HepG2 (cell line): ENCODE results near the gene CSMD2. TPM values are rescaled to one million over a fixed set of nuclear protein-coding genes. Genes with fewer than 3 reads are reported as not detected.

Experiments
- ATAC-seq: fragments of 200-7000 bp; cut with Tn5 transposase; 3 replicates; pipeline ENCODE4 v1.9.1; 2020; ENCODE audit warnings: mild to moderate bottlenecking, moderate library complexity
- BruUV-seq: library from RNA; stranded (reverse); fragments of 400-500 nt; replicated peaks from 2 replicates; lab custom pipeline; 2021; lab: Mats Ljungman, UMichigan
- CTCF ChIA-PET: fragments of 300-600 bp; formaldehyde crosslinking; extraction: SDS; loops from one replicate; lab custom pipeline; 2021; ENCODE audit warnings: low total read pairs, inconsistent platforms, low intra/inter-chr PET ratio; lab: Yijun Ruan, JAX
- POLR2A ChIA-PET: fragments of 350-600 bp; sonication (Branson Sonifier 250); formaldehyde crosslinking; loops from one replicate; lab custom pipeline; 2020; ENCODE audit warnings: antibody characterized with exemption, inconsistent platforms; lab: Yijun Ruan, JAX
- DNase-seq: peaks from one replicate; pipeline ENCODE4 v3.0.0-alpha.2; 2015; ENCODE audit warnings: low spot score
- FAIRE-seq: peaks from 3 replicates; lab custom pipeline; 2011; peaks lifted over from hg19 to GRCh38; lab: Jason Lieb, UNC
- H2AFZ ChIP-seq: one replicate; pipeline ENCODE4 v1.6.1; 2011; ENCODE audit warnings: low read length, inconsistent platforms
- H3K27ac ChIP-seq: fragments of 300-600 bp; 3 replicates; pipeline ENCODE4 v1.8.0; 2011; ENCODE audit warnings: mixed run types, mild to moderate bottlenecking, mixed read lengths, low read length, inconsistent platforms; ENCODE audit not compliant: insufficient read depth; ENCODE audit errors: extremely low read length
- H3K27me3 ChIP-seq, 2 experiments: fragments of 200-600 bp in 1 of 2; 2 replicates in 1 of 2; 3 replicates in 1 of 2; pipeline versions ENCODE4 v1.6.0 to v1.8.0; 2011; ENCODE audit warnings: low read length in 2 of 2, mild to moderate bottlenecking in 2 of 2, moderate library complexity in 2 of 2, inconsistent platforms in 1 of 2; ENCODE audit not compliant: insufficient read depth in 2 of 2, control insufficient read depth in 1 of 2
- H3K36me3 ChIP-seq, 2 experiments: fragments of 200-600 bp in 1 of 2; replicated peaks in 1 of 2; 2 replicates in 1 of 2; 3 replicates in 1 of 2; pipeline versions ENCODE4 v1.5.1 to v1.8.0; 2011; ENCODE audit warnings: low read length in 2 of 2, inconsistent platforms in 1 of 2; ENCODE audit not compliant: insufficient read depth in 2 of 2, control insufficient read depth in 1 of 2
- H3K4me1 ChIP-seq: 2 replicates; pipeline ENCODE4 v1.5.1; 2012; ENCODE audit warnings: low read length, inconsistent platforms; ENCODE audit not compliant: insufficient read depth
- H3K4me2 ChIP-seq: 2 replicates; pipeline ENCODE4 v1.6.0; 2011; ENCODE audit warnings: low read depth, low read length, inconsistent platforms
- H3K4me3 ChIP-seq, 3 experiments: fragments of 200-600 bp in 1 of 3; sonication (generic), shearing (Covaris generic) in 1 of 3; replicated peaks in 1 of 3; 2 replicates each; pipeline ENCODE4 v1.5.1; 2011 to 2016; ENCODE audit warnings: low read length in 3 of 3, inconsistent platforms in 2 of 3, low read depth in 2 of 3, mild to moderate bottlenecking in 2 of 3, control low read depth in 1 of 3, mixed read lengths in 1 of 3; ENCODE audit not compliant: insufficient read depth in 1 of 3
- H3K79me2 ChIP-seq: one replicate; pipeline ENCODE4 v1.6.1; 2011; ENCODE audit warnings: low read length, inconsistent platforms; ENCODE audit not compliant: insufficient read depth
- H3K9ac ChIP-seq: 2 replicates; pipeline ENCODE4 v1.6.0; 2011; ENCODE audit warnings: mild to moderate bottlenecking, low read depth, low read length, inconsistent platforms; ENCODE audit not compliant: insufficient read depth
- H3K9me3 ChIP-seq: 2 replicates; pipeline ENCODE4 v1.5.1; 2012; ENCODE audit warnings: mild to moderate bottlenecking, low read length
- H4K20me1 ChIP-seq: 2 replicates; pipeline ENCODE4 v1.6.0; 2011; ENCODE audit warnings: inconsistent platforms, mild to moderate bottlenecking, low read length, moderate library complexity; ENCODE audit not compliant: insufficient read depth
- CAMTA2 ChIP-seq: sonication (generic); formaldehyde crosslinking; IDR thresholded peaks from 2 replicates; pipeline ENCODE4 v1.4.0; 2020; ENCODE audit warnings: mild to moderate bottlenecking, missing genetic modification reagents, borderline replicate concordance
- CEBPB ChIP-seq: IDR thresholded peaks from 2 replicates; pipeline ENCODE4 v1.6.1; 2011; ENCODE audit warnings: low read depth, low read length, improper control_type of control experiment, borderline replicate concordance
- HIVEP1 ChIP-seq: sonication (generic); formaldehyde crosslinking; IDR thresholded peaks from 2 replicates; pipeline ENCODE4 v1.4.0; 2020; ENCODE audit warnings: mild to moderate bottlenecking, missing genetic modification reagents
- MAZ ChIP-seq, 2 experiments: sonication (generic) in 1 of 2; formaldehyde crosslinking in 1 of 2; IDR thresholded peaks; 2 replicates each; pipeline versions ENCODE4 v1.5.0 to v1.6.1; 2012 to 2020; ENCODE audit warnings: low read depth in 2 of 2, mild to moderate bottlenecking in 2 of 2, borderline replicate concordance in 1 of 2, improper control_type of control experiment in 1 of 2, low read length in 1 of 2, missing genetic modification reagents in 1 of 2, moderate library complexity in 1 of 2
- NFKBIZ ChIP-seq: IDR thresholded peaks from 2 replicates; pipeline ENCODE4 v1.6.1; 2018; ENCODE audit warnings: missing genetic modification reagents, missing compliant biosample characterization
- NFYB ChIP-seq: sonication (generic); formaldehyde crosslinking; IDR thresholded peaks from 2 replicates; pipeline ENCODE4 v1.4.0; 2020; ENCODE audit warnings: missing genetic modification reagents
- PAWR ChIP-seq: sonication (generic); formaldehyde crosslinking; IDR thresholded peaks from 2 replicates; pipeline ENCODE4 v1.4.0; 2020; ENCODE audit warnings: missing genetic modification reagents, mild to moderate bottlenecking, borderline replicate concordance
- PREB ChIP-seq: sonication (generic); formaldehyde crosslinking; IDR thresholded peaks from 2 replicates; pipeline ENCODE4 v1.4.0; 2020; ENCODE audit warnings: missing genetic modification reagents
- TRIM24 ChIP-seq: sonication (generic); formaldehyde crosslinking; IDR thresholded peaks from 2 replicates; pipeline ENCODE4 v1.8.0; 2022; ENCODE audit warnings: mild to moderate bottlenecking, missing genetic modification reagents
- ZFYVE20 ChIP-seq: sonication (generic); formaldehyde crosslinking; IDR thresholded peaks from 2 replicates; pipeline ENCODE4 v1.8.0; 2023; ENCODE audit warnings: low read depth, mild to moderate bottlenecking, moderate library complexity, missing genetic modification reagents, borderline replicate concordance
- ZNF136 ChIP-seq: sonication (generic); formaldehyde crosslinking; IDR thresholded peaks from 2 replicates; pipeline ENCODE4 v1.8.1; 2022; ENCODE audit warnings: low read depth, mild to moderate bottlenecking, moderate library complexity, missing genetic modification reagents
- ZNF160 ChIP-seq: sonication (generic); formaldehyde crosslinking; IDR thresholded peaks from 2 replicates; pipeline ENCODE4 v1.8.0; 2022; ENCODE audit warnings: mild to moderate bottlenecking, inconsistent platforms, missing genetic modification reagents
- ZNF292 ChIP-seq: sonication (generic); formaldehyde crosslinking; IDR thresholded peaks from 2 replicates; pipeline ENCODE4 v1.8.1; 2022; ENCODE audit warnings: mild to moderate bottlenecking, low read depth, missing genetic modification reagents, borderline replicate concordance
- ZNF784 ChIP-seq: sonication (generic); formaldehyde crosslinking; IDR thresholded peaks from 2 replicates; pipeline ENCODE4 v1.5.1; 2020; ENCODE audit warnings: missing genetic modification reagents, mild to moderate bottlenecking, borderline replicate concordance
- ZNF891 ChIP-seq: sonication (generic); formaldehyde crosslinking; IDR thresholded peaks from 2 replicates; pipeline ENCODE4 v1.5.0; 2020; ENCODE audit warnings: mild to moderate bottlenecking, missing genetic modification reagents
- WGBS: methylation state at CpG from one replicate; pipeline ENCODE4 v1.1.6; 2017; ENCODE audit warnings: low lambda C conversion rate; 5-methylcytosine and 5-hydroxymethylcytosine counted together
- in situ Hi-C: cut with HindIII; loops from 2 replicates; pipeline ENCODE4 v1.10.0; 2017; ENCODE audit warnings: low pct_unique_long_range_greater_than_20kb; ENCODE audit not compliant: extremely low pct_ligation_motif_present
- intact Hi-C: fragments of 100-400 bp; cut with micrococcal nuclease; formaldehyde crosslinking; loops from one replicate; pipeline ENCODE4 v1.10.0; 2022; ENCODE audit not compliant: unreplicated experiment
- polyA plus RNA-seq, 8 experiments: library from polyadenylated mRNA; depleted of rRNA in 3 of 8; stranded (reverse) in 7 of 8; unstranded in 1 of 8; fragments of >200 nt; fragmentation: Illumina TruSeq in 4 of 8; extraction: Trizol in 4 of 8; gene quantifications; 2 replicates each; pipeline versions ENCODE4 v1.2.1 to v1.2.3, GENCODE V29; 2011 to 2016; ENCODE audit warnings: low read depth in 4 of 8, missing spikeins in 1 of 8, mixed read lengths in 1 of 8; ENCODE audit not compliant: insufficient read depth in 1 of 8
- total RNA-seq, 5 experiments: library from RNA; depleted of rRNA; stranded (reverse); fragments of >200 nt; fragmentation: Illumina TruSeq; extraction: Trizol; gene quantifications; 2 replicates each; pipeline ENCODE4 v1.2.3, GENCODE V29; 2016; ENCODE audit warnings: low read depth in 1 of 5

CSMD2 gene
- total and polyA plus RNA-seq, 2 of the 13 experiments (the other 11 are each of a cell fraction or from before 2014, with no cell fraction given): not detected

GRCh38 chr1:34153246-34153645 lies 11.8 kb downstream of the CSMD2 start:
- no peak for ATAC-seq
- H3K4me2 ChIP-seq: no peak overlapping the region
- intact Hi-C loops (no loop called here), in situ Hi-C loops (loop anchor here (25.0 kb wide), 1 partner anchor 516 kb away; no protein-coding TSS in a partner anchor)
- ChIA-PET POLR2A (no interaction called here), CTCF (no interaction called here)
- no peak overlapping the region for H3K4me3 ChIP-seq
- no peak overlapping the region for H3K27ac ChIP-seq
- no peaks in the 10 kb centered on the region for H3K79me2 ChIP-seq
- H3K36me3 ChIP-seq: no peaks in the 10 kb centered on the region
- BruUV-seq: no TSS peak
- FAIRE-seq: no peak
- TF ChIP-seq ZNF784 (CRISPR knock-in tag): no peak
- TF ChIP-seq MAZ (IDR thresholded peaks at IDR 0.05; ENCODE audit: borderline replicate concordance, low read depth, low read length): no peak
- no peak for TF ChIP-seq MAZ (CRISPR knock-in tag; IDR thresholded peaks at IDR 0.05; ENCODE audit: low read depth)
- TF ChIP-seq ZNF292 (CRISPR knock-in tag): no peak
- no peak for TF ChIP-seq ZFYVE20 (CRISPR knock-in tag)
- no peaks in the 10 kb centered on the region for H3K9me3 ChIP-seq
- WGBS: 14% methylated on average over 2 of the region's 4 CpGs
- H3K4me1 ChIP-seq: no peaks in the 10 kb centered on the region
- H4K20me1 ChIP-seq: no peaks in the 10 kb centered on the region
- H3K9ac ChIP-seq: no peak overlapping the region
- no peak overlapping the region for H2AFZ ChIP-seq
- DNase-seq: no peak
- H3K27me3 ChIP-seq: no peaks in the 10 kb centered on the region

- WGBS: 0% methylated on average over 2 of the region's 3 CpGs
- ATAC-seq: no peak
- no peak for TF ChIP-seq ZNF160 (CRISPR knock-in tag)
- no peak for TF ChIP-seq TRIM24 (CRISPR knock-in tag)
- no peak for TF ChIP-seq PREB (CRISPR knock-in tag)
- no peak for TF ChIP-seq ZNF136 (CRISPR knock-in tag)
- no peak for TF ChIP-seq NFKBIZ (CRISPR knock-in tag)
- no peak for TF ChIP-seq CEBPB
- TF ChIP-seq NFYB (CRISPR knock-in tag): no peak
- TF ChIP-seq HIVEP1 (CRISPR knock-in tag): no peak
- no peak for TF ChIP-seq PAWR (CRISPR knock-in tag)
- TF ChIP-seq CAMTA2 (CRISPR knock-in tag): no peak
- TF ChIP-seq ZNF891 (CRISPR knock-in tag): no peak
These were observed 15.5 kb downstream of the CSMD2 start for GRCh38 chr1:34149501-34149900.

More at GRCh38 chr1:34149501-34149900, 15.5 kb downstream of the CSMD2 start:
- in situ Hi-C loops: no loop called here
- Histone ChIP-seq H3K9ac (no peak overlapping the region), H4K20me1 (no peaks in the 10 kb centered on the region), H3K79me2 (no peaks in the 10 kb centered on the region), H3K27me3 (peaks cover 0 to 9% of the 10 kb centered on the region in 2 experiments; a peak in 1 of 5 replicates), H3K4me2 (no peak overlapping the region), H3K4me1 (no peaks in the 10 kb centered on the region), H3K4me3 (no peak overlapping the region), H3K36me3 (no peaks in the 10 kb centered on the region), H2AFZ (no peak overlapping the region), H3K9me3 (no peaks in the 10 kb centered on the region), H3K27ac (no peak overlapping the region)
- ChIA-PET POLR2A (no interaction called here), CTCF (no interaction called here)
- no peak for FAIRE-seq
- DNase-seq: no peak
- BruUV-seq: no TSS peak
- intact Hi-C loops: no loop called here
